ENCODE results near the gene C12orf76. TPM values are rescaled to one million over a fixed set of nuclear protein-coding genes. Genes with fewer than 3 reads are reported as not detected.
A peak's percentile ranks its signal among the peaks of the same experiment; 100 is the strongest.

C12orf76 gene
- polyA plus RNA-seq, 3 donors: 9.3 to 19.4 (median 10.6) TPM

DNA sequence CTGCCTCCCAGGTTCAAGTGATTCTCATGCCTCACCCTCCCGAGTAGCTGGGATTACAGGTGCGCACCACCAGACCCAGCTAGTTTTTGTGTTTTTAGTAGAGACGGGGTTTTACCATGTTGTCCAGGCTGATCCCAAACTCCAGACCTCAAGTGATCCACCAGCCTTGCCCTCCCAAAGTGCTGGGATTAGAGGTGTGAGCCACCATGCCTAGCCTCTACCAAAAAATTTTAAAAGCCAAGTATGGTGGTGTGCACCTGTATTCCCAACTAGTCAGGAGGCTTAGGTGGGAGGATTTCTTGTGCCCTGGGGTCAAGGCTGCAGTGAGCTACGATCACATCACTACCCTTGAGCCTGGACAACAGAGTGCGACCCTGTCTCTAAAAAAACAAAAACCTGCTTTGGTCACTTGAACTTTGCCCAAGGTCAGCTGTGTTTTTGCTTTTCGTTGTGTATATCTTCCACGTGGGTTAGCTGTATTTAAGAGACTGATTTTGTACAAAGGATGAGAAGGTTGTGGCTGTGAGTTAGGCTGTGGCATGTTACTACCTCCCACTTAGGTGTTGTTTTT lies 12.7 kb downstream of the C12orf76 start:
- H4K20me1 ChIP-seq (ENCODE audit: insufficient read depth, low read length): peaks cover 40% of the 10 kb centered on the region
- intact Hi-C loops (cut with micrococcal nuclease): no loop called here
- DNase-seq: no peak
- H3K27ac ChIP-seq (ENCODE audit: low read depth in 1 of 2, low read length in 2 of 2): no peak overlapping the region
- H3K9ac ChIP-seq (ENCODE audit: insufficient read depth, low read length, poor library complexity, severe bottlenecking): no peak overlapping the region
- Mint-ChIP-seq H3K27me3 (ENCODE audit: low read depth in 3 of 3) (no peaks in the 10 kb centered on the region), H3K9me3 (no peaks in the 10 kb centered on the region), H3K27ac (peak overlapping the region in 1 of 7 donors; percentile 62), H3K4me3 (no peak overlapping the region), H3K36me3 (peaks cover 69 to 91% of the 10 kb centered on the region in 2 donors), H3K4me1 (peaks cover 18% of the 10 kb centered on the region)
- H3K4me2 ChIP-seq (replicated peaks; ENCODE audit: extremely low read depth, low read length, poor library complexity, severe bottlenecking): no peak overlapping the region
- no peak overlapping the region for H2AFZ ChIP-seq (ENCODE audit: insufficient read depth, low read depth, low read length, poor library complexity, severe bottlenecking)
- H3K79me2 ChIP-seq (ENCODE audit: insufficient read depth, low read length): peaks cover 19% of the 10 kb centered on the region
- WGBS (ENCODE audit: insufficient coverage): 100% methylated on average over 3 of the region's 7 CpGs
- peaks cover 10 to 18% of the 10 kb centered on the region in 2 donors for H3K4me1 ChIP-seq (ENCODE audit: control insufficient read depth in 1 of 2, insufficient read depth in 2 of 2, low read length in 2 of 2)
- H3K27me3 ChIP-seq (ENCODE audit: control insufficient read depth in 2 of 2, insufficient read depth in 2 of 2, low read length in 2 of 2): no peaks in the 10 kb centered on the region
- H3K4me3 ChIP-seq (replicated peaks in 1 of 3; ENCODE audit: low read depth in 2 of 3, low read length in 3 of 3): no peak overlapping the region
- peaks cover 67 to 91% of the 10 kb centered on the region in 2 donors for H3K36me3 ChIP-seq (replicated peaks in 1 of 2; ENCODE audit: control insufficient read depth in 1 of 2, insufficient read depth in 2 of 2, low read length in 2 of 2)
- TF ChIP-seq CTCF (IDR thresholded peaks at IDR 0.05): no peak
- no peaks in the 10 kb centered on the region for H3K9me3 ChIP-seq (replicated peaks in 1 of 2; ENCODE audit: control insufficient read depth in 1 of 2, insufficient read depth in 1 of 2, low read length in 2 of 2)

GRCh38 chr12:110033888-110034287 lies 14.4 kb downstream of the C12orf76 start:
- no peak overlapping the region for H3K27ac ChIP-seq (ENCODE audit: low read depth in 1 of 2, low read length in 2 of 2)
- Mint-ChIP-seq H3K4me1 (peaks cover 3% of the 10 kb centered on the region), H3K9me3 (no peaks in the 10 kb centered on the region), H3K4me3 (no peak overlapping the region), H3K36me3 (peaks cover 77 to 100% of the 10 kb centered on the region in 2 donors), H3K27me3 (ENCODE audit: low read depth in 3 of 3) (no peaks in the 10 kb centered on the region), H3K27ac (no peak overlapping the region)
- H4K20me1 ChIP-seq (ENCODE audit: insufficient read depth, low read length): peaks cover 30% of the 10 kb centered on the region
- peaks cover 15% of the 10 kb centered on the region for H3K79me2 ChIP-seq (ENCODE audit: insufficient read depth, low read length)
- WGBS (ENCODE audit: insufficient coverage): 100% methylated on average over 1 of the region's 3 CpGs
- no peak for DNase-seq
- intact Hi-C loops (cut with micrococcal nuclease): loop anchor here in 1 of 2 donors (1.0 kb wide), 1 partner anchor 10 kb away; no protein-coding TSS in a partner anchor
- no peak overlapping the region for H3K4me2 ChIP-seq (replicated peaks; ENCODE audit: extremely low read depth, low read length, poor library complexity, severe bottlenecking)
- no peaks in the 10 kb centered on the region for H3K27me3 ChIP-seq (ENCODE audit: control insufficient read depth in 2 of 2, insufficient read depth in 2 of 2, low read length in 2 of 2)
- H3K4me1 ChIP-seq (ENCODE audit: control insufficient read depth in 1 of 2, insufficient read depth in 2 of 2, low read length in 2 of 2): peaks cover 0 to under 1% of the 10 kb centered on the region in 2 donors
- no peak for TF ChIP-seq CTCF (IDR thresholded peaks at IDR 0.05)
- H3K9ac ChIP-seq (ENCODE audit: insufficient read depth, low read length, poor library complexity, severe bottlenecking): no peak overlapping the region
- H3K9me3 ChIP-seq (replicated peaks in 1 of 2; ENCODE audit: control insufficient read depth in 1 of 2, insufficient read depth in 1 of 2, low read length in 2 of 2): no peaks in the 10 kb centered on the region
- no peak overlapping the region for H3K4me3 ChIP-seq (replicated peaks in 1 of 3; ENCODE audit: low read depth in 2 of 3, low read length in 3 of 3)
- H2AFZ ChIP-seq (ENCODE audit: insufficient read depth, low read depth, low read length, poor library complexity, severe bottlenecking): no peak overlapping the region
- H3K36me3 ChIP-seq (replicated peaks in 1 of 2; ENCODE audit: control insufficient read depth in 1 of 2, insufficient read depth in 2 of 2, low read length in 2 of 2): peaks cover 80 to 99% of the 10 kb centered on the region in 2 donors

Data from CD14-positive monocyte (primary cell).